DMS79 treated with DMSO at 0.1 percent for 48 hours (cell line): ENCODE measurements around the gene PGP.

Experiments
- DNase-seq: peaks from one replicate; lab custom pipeline; 2025; lab: John Stamatoyannopoulos, UW

Gene PGP

DNA sequence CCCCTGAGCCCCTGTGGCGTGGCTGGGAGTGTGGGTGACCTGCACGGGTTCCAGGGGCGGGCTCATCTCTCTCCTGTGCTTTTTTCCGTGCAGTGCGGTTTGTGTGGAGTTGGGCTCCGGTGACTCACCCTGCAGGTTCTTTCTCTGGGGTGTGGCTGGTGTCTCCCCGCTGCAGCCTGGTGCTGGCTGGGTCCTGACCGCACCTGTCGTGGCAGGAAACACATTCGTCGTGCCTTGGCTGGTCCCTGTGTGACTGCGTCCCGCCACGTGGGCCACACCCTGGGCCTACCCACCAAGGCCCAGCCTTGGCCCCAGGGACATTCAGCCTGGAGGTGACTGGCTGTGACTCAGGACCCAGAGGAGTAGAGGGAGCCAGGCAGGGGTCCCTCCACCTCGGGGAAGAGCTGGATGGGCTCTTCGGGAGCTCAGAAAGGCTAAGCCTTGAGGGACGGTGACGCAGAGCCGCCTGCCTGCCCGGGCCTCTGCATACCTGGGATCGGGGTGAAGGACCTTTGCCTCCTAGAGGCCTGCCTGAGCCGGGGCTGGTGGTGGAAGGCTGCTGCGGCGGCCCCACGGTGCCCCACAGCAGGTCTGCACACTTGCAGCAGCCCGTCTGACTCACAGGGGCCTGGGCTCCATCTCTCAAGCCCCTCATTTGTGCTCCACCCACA is 51.3 kb downstream of the PGP start:
- no peak for DNase-seq

DNA sequence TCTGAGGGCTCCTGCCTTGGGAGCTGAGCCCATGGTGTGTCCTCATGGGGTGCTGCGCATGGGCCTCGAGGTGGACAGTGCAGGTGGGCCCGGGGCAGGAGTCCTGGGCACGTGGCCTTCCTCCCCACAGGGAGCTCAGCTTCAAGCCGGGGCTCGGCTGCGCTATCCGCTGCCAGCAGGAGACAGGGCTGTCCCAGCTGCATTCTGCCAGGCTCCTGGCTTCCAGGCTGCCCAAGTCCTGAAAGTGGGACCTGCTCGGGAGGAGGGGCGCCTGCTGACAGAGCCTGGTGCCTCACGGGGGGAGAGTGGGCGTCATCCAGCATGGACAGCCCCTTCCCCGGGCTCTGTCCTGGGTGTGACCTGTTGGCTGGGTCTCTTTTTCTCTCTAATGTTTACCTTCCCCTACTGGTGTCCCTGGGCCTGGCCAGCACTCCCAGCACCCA is 51.9 kb downstream of the PGP start:
- no peak for DNase-seq

DNA sequence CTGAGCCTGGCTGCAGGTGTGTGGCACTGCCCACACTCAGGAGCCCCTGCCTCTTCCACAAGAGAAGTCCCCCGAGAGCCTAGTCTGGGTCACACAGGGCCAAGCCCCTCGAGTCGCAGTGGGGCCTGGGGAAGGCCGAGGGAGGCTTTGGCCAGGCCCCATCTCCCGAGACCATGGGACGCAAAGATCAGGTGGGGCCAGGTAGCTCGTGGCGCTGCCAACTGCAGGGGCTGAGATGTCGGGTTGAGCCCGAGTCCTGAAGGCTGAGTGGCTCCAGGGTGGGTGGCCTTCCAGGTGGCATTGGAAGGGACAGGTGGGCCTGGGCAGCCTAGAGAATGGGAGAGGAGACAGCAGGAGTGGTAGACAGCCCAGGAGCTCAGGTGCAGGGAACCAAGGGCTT is 52.7 kb downstream of the PGP start:
- DNase-seq = no peak
